HepG2 (cell line): ENCODE results near the gene ARID1A. TPM values are rescaled to one million over a fixed set of nuclear protein-coding genes. Genes with fewer than 3 reads are reported as not detected.

Experiments used
- JUND ChIP-seq: sonication (generic); formaldehyde crosslinking; IDR thresholded peaks from 2 replicates; pipeline ENCODE4 v1.8.0; 2022; ENCODE audit warnings: mild to moderate bottlenecking, missing genetic modification reagents
- KAT8 ChIP-seq: IDR thresholded peaks from 2 replicates; pipeline ENCODE4 v1.6.1; 2016; ENCODE audit warnings: missing genetic modification reagents, missing compliant biosample characterization
- KLF15 ChIP-seq: sonication (generic); formaldehyde crosslinking; IDR thresholded peaks from 2 replicates; pipeline ENCODE4 v1.8.1; 2023; ENCODE audit warnings: borderline replicate concordance, mild to moderate bottlenecking, inconsistent platforms, missing genetic modification reagents, mixed read lengths
- KLF6 ChIP-seq: IDR thresholded peaks from 2 replicates; pipeline ENCODE4 v1.8.0; 2016; ENCODE audit warnings: missing biosample characterization, missing genetic modification reagents
- PLRG1 ChIP-seq: fragments of 450-650 bp; conservative IDR thresholded peaks from 2 replicates; pipeline ENCODE4 v1.6.1; 2016
- RBM39 ChIP-seq: fragments of 200-400 bp; formaldehyde crosslinking; IDR thresholded peaks from one replicate; pipeline ENCODE4 v1.6.1; 2018; ENCODE audit warnings: antibody characterized with exemption, mild to moderate bottlenecking, low read depth, low read length; ENCODE audit not compliant: poor library complexity, severe bottlenecking
- SMARCC2 ChIP-seq: fragments of 450-650 bp; IDR thresholded peaks from 2 replicates; pipeline ENCODE4 v1.6.1; 2017; ENCODE audit warnings: antibody characterized with exemption, mild to moderate bottlenecking
- SNAI1 ChIP-seq: sonication (generic); formaldehyde crosslinking; IDR thresholded peaks from 2 replicates; pipeline ENCODE4 v1.5.0; 2020; ENCODE audit warnings: mild to moderate bottlenecking, missing genetic modification reagents, borderline replicate concordance
- SP5 ChIP-seq: IDR thresholded peaks from 2 replicates; pipeline ENCODE4 v1.6.1; 2016; ENCODE audit warnings: low read depth, borderline replicate concordance
- SRY ChIP-seq: sonication (generic); formaldehyde crosslinking; IDR thresholded peaks from 2 replicates; pipeline ENCODE4 v1.8.0; 2022; ENCODE audit warnings: mild to moderate bottlenecking, missing genetic modification reagents
- ZNF12 ChIP-seq: sonication (generic); formaldehyde crosslinking; IDR thresholded peaks from 2 replicates; pipeline ENCODE4 v1.5.0; 2020; ENCODE audit warnings: missing genetic modification reagents
- ZNF264 ChIP-seq: sonication (generic); formaldehyde crosslinking; IDR thresholded peaks from 2 replicates; pipeline ENCODE4 v1.4.0; 2020; ENCODE audit warnings: missing genetic modification reagents
- ZNF333 ChIP-seq: sonication (generic); formaldehyde crosslinking; IDR thresholded peaks from 2 replicates; pipeline ENCODE4 v1.4.0; 2020; ENCODE audit warnings: mild to moderate bottlenecking, missing genetic modification reagents, borderline replicate concordance
- ZNF383 ChIP-seq: sonication (generic); formaldehyde crosslinking; IDR thresholded peaks from 2 replicates; pipeline ENCODE4 v1.4.0; 2020; ENCODE audit warnings: missing genetic modification reagents, mild to moderate bottlenecking, borderline replicate concordance
- ZNF431 ChIP-seq: sonication (generic); formaldehyde crosslinking; IDR thresholded peaks from 2 replicates; pipeline ENCODE4 v1.9.0; 2022; ENCODE audit warnings: missing genetic modification reagents, low read depth, mild to moderate bottlenecking, borderline replicate concordance
- ZNF441 ChIP-seq: sonication (generic); formaldehyde crosslinking; IDR thresholded peaks from 2 replicates; pipeline ENCODE4 v1.7.0; 2021; ENCODE audit warnings: missing genetic modification reagents, borderline replicate concordance
- ZNF577 ChIP-seq: sonication (generic); formaldehyde crosslinking; IDR thresholded peaks from 2 replicates; pipeline ENCODE4 v1.4.0; 2020; ENCODE audit warnings: mild to moderate bottlenecking, low read depth, missing genetic modification reagents, borderline replicate concordance
- ZNF687 ChIP-seq: sonication (generic); formaldehyde crosslinking; IDR thresholded peaks from 2 replicates; pipeline ENCODE4 v1.5.1; 2020; ENCODE audit warnings: mild to moderate bottlenecking, missing genetic modification reagents, moderate library complexity
- polyA plus RNA-seq, 8 experiments: library from polyadenylated mRNA; depleted of rRNA in 3 of 8; stranded (reverse) in 7 of 8; unstranded in 1 of 8; fragments of >200 nt; fragmentation: Illumina TruSeq in 4 of 8; extraction: Trizol in 4 of 8; gene quantifications; 2 replicates each; pipeline versions ENCODE4 v1.2.1 to v1.2.3, GENCODE V29; 2011 to 2016; ENCODE audit warnings: low read depth in 4 of 8, missing spikeins in 1 of 8, mixed read lengths in 1 of 8; ENCODE audit not compliant: insufficient read depth in 1 of 8
- total RNA-seq, 5 experiments: library from RNA; depleted of rRNA; stranded (reverse); fragments of >200 nt; fragmentation: Illumina TruSeq; extraction: Trizol; gene quantifications; 2 replicates each; pipeline ENCODE4 v1.2.3, GENCODE V29; 2016; ENCODE audit warnings: low read depth in 1 of 5
- TF ChIP-seq, protein P1 (sequence below): sonication (generic); formaldehyde crosslinking; IDR thresholded peaks from 2 replicates; pipeline ENCODE4 v1.4.0; 2020; ENCODE audit warnings: missing genetic modification reagents, borderline replicate concordance
- TF ChIP-seq, protein P2 (sequence below): sonication (generic); formaldehyde crosslinking; IDR thresholded peaks from 2 replicates; pipeline ENCODE4 v1.4.0; 2020; ENCODE audit warnings: missing genetic modification reagents

ARID1A gene
- total and polyA plus RNA-seq, 2 of the 13 experiments (the other 11 are each of a cell fraction or from before 2014, with no cell fraction given), result 11.9 to 15.9 TPM

GRCh38 chr1:26692793-26693490 lies 2.9 kb upstream of the ARID1A start (continued):
- TF ChIP-seq, protein P1, sequence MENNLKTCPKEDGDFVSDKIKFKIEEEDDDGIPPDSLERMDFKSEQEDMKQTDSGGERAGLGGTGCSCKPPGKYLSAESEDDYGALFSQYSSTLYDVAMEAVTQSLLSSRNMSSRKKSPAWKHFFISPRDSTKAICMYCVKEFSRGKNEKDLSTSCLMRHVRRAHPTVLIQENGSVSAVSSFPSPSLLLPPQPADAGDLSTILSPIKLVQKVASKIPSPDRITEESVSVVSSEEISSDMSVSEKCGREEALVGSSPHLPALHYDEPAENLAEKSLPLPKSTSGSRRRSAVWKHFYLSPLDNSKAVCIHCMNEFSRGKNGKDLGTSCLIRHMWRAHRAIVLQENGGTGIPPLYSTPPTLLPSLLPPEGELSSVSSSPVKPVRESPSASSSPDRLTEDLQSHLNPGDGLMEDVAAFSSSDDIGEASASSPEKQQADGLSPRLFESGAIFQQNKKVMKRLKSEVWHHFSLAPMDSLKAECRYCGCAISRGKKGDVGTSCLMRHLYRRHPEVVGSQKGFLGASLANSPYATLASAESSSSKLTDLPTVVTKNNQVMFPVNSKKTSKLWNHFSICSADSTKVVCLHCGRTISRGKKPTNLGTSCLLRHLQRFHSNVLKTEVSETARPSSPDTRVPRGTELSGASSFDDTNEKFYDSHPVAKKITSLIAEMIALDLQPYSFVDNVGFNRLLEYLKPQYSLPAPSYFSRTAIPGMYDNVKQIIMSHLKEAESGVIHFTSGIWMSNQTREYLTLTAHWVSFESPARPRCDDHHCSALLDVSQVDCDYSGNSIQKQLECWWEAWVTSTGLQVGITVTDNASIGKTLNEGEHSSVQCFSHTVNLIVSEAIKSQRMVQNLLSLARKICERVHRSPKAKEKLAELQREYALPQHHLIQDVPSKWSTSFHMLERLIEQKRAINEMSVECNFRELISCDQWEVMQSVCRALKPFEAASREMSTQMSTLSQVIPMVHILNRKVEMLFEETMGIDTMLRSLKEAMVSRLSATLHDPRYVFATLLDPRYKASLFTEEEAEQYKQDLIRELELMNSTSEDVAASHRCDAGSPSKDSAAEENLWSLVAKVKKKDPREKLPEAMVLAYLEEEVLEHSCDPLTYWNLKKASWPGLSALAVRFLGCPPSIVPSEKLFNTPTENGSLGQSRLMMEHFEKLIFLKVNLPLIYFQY (CRISPR knock-in tag), result peak; percentile 68; the same call in 1 of the 2 replicates
- TF ChIP-seq ZNF333 (no peak), ZNF441 (CRISPR knock-in tag) (0 out of 2 replicates have a peak, but pooled peaks have one; percentile 33), RBM39 (peak; percentile 66), SNAI1 (peak; percentile 67), KLF15 (CRISPR knock-in tag) (no peak; the same call in 1 of the 2 replicates), SP5 (CRISPR knock-in tag) (peak; percentile 69), PLRG1 (no peak), JUND (CRISPR knock-in tag) (peak; percentile 16; the same call in 1 of the 2 replicates), ZNF431 (peak; percentile 76; the same call in 1 of the 2 replicates), ZNF687 (CRISPR knock-in tag) (peak; percentile 89), SRY (0 out of 2 replicates have a peak, but pooled peaks have one; percentile 19), ZNF577 (no peak), ZNF383 (no peak), ZNF264 (CRISPR knock-in tag) (peak; percentile 20; the same call in 1 of the 2 replicates), KLF6 (CRISPR knock-in tag) (no peak), KAT8 (CRISPR knock-in tag) (peak; percentile 71), ZNF12 (CRISPR knock-in tag) (no peak), SMARCC2 (no peak)
- TF ChIP-seq, protein P2, sequence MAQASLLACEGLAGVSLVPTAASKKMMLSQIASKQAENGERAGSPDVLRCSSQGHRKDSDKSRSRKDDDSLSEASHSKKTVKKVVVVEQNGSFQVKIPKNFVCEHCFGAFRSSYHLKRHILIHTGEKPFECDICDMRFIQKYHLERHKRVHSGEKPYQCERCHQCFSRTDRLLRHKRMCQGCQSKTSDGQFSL (CRISPR knock-in tag), result peak; percentile 78
